ENCODE measurements around the gene PHLDB3. TPM values are rescaled to one million over a fixed set of nuclear protein-coding genes. Genes with fewer than 3 reads are reported as not detected.
A peak's percentile ranks its signal among the peaks of the same experiment; 100 is the strongest.
"Not testable (repeated sequence)": the region's sequence is repeated elsewhere in the genome, so short reads cannot be mapped to it uniquely, and the experiment has no call there.

PHLDB3 gene
- total RNA-seq, 2 donors from 2014 or later, result 22.4 to 26.1 TPM

DNA sequence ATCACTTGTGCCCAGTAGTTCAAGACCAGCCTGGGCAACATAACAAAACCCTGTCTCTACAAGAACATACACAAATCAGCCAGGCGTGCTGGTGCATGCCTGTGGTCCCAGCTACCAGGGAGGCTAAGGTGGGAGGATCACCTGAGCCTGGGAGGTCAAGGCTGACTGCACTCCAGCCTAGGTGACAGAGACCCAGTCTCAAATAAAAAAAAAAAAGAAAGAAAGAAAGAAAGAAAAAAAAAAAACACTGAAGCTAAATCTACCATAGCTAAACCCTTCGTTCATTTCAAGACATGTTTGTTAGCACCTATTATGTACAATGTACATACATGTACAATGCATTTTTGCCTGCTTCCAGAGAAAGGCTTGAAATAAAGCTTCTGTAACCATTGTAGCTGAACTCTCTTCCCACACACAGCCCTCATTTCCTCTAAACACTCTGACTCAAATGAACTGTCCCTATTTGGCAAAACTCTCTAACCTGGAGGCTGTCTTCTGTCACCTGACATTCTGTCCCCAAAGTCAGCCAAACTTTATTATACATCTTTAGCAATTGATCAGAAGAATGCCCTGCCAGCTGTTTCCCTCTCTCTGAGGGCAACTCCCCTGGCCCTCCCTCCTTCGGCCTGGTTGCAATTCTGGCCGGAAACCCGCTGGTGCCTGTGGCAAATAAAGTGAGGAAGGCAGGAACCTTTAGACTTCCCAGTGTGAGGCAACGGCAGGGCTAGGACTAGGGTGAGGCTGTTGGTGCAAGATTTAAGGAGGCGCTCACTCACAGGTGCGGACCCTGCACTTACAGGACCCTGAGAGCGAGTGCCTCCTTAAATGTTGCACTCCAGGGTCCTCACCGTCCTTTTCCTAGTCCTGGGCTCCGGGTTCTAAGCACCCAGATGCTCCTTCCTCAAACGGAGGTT, 20.6 kb upstream of the PHLDB3 start:
- H3K4me3 Mint-ChIP-seq, result peak overlapping the region; percentile 89 to 95
- peak overlapping the region; percentile 99 for H3K27ac Mint-ChIP-seq
- ATAC-seq (replicated peaks in 1 of 2) (peak; percentile 57 to 64), DNase-seq (peak; percentile 40 to 44)
- peaks cover 36% of the 10 kb centered on the region for H3K4me1 Mint-ChIP-seq (ENCODE audit: low read depth)
- H3K27me3 Mint-ChIP-seq (ENCODE audit: low read depth), result no peaks in the 10 kb centered on the region
- H3K36me3 Mint-ChIP-seq (ENCODE audit: insufficient read depth in 2 of 2), result peaks cover 0 to 12% of the 10 kb centered on the region in 2 donors
- H3K9me3 Mint-ChIP-seq, result no peaks in the 10 kb centered on the region

DNA sequence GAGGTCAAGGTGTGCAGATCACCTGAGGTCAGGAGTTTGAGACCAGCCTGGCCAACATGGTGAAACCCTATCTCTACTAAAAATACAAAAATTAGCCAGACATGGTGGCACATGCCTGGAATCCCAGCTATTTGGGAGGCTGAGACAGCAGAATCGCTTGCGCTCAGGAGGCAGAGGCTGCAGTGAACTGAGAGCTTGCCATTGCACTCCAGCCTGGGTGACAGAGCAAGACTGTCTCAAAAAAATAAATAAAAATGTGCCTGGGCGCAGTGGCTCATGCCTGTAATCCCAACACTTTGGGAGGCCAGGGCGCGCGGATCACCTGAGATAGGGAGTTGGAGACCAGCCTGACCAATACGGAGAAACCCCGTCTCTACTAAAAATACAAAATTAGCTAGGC, 19.1 kb upstream of the PHLDB3 start:
- ATAC-seq (replicated peaks in 1 of 2); H3K9me3 Mint-ChIP-seq: not testable (repeated sequence)
- H3K4me1 Mint-ChIP-seq (ENCODE audit: low read depth), result peaks cover 46% of the 10 kb centered on the region

GRCh38 chr19:43522929-43523328, 18.4 kb upstream of the PHLDB3 start:
- Mint-ChIP-seq H3K27me3 (ENCODE audit: low read depth) (no peaks in the 10 kb centered on the region), H3K27ac (peak overlapping the region; percentile 86), H3K9me3 (no peaks in the 10 kb centered on the region), H3K4me3 (no peak overlapping the region), H3K4me1 (ENCODE audit: low read depth) (peaks cover 46% of the 10 kb centered on the region), H3K36me3 (ENCODE audit: insufficient read depth in 2 of 2) (peaks cover 5 to 10% of the 10 kb centered on the region in 2 donors)
- DNase-seq (no peak), ATAC-seq (replicated peaks in 1 of 2) (no peak)

More for the DNA sequence above, 19.1 kb upstream of the PHLDB3 start:
- not testable (repeated sequence) for H3K27me3 Mint-ChIP-seq (ENCODE audit: low read depth); DNase-seq; H3K4me3 Mint-ChIP-seq; H3K27ac Mint-ChIP-seq
- H3K36me3 Mint-ChIP-seq (ENCODE audit: insufficient read depth in 2 of 2), result peaks cover 3 to 12% of the 10 kb centered on the region in 2 donors

DNA sequence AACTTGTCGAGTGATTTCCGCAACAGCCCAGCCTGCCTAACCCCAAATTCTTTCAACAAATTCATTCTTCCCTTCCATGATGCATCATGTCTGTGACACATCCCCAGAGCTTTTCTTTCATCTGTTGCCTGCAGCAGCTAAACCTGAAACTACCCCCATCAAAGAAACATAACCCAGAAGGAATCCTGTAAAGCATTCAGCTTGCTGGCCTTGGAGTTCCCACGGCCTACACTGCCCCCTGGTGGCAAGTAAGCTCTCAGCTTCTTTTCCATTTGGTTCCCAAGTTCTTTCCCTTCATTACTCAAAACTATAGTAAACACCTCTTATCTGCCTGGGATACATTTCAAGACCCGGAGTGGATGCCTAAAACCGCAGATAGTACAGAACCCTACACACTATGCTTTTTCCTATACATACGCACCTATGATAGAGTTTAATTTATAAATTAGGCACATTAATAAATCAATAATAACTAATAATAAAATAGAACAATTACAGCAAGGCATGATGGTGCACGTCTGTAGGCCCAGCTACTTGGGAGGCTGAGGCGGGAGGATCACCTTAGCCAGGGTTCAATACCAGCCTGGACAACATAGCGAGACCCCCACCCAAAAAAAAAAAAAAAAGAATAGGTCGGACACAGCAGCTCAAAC, 15.0 kb upstream of the PHLDB3 start:
- Mint-ChIP-seq H3K4me3 (peak overlapping the region; percentile 1 to 6), H3K27ac (no peak overlapping the region), H3K4me1 (ENCODE audit: low read depth) (peaks cover 29% of the 10 kb centered on the region), H3K36me3 (ENCODE audit: insufficient read depth in 2 of 2) (peaks cover 4 to 7% of the 10 kb centered on the region in 2 donors), H3K9me3 (no peaks in the 10 kb centered on the region), H3K27me3 (ENCODE audit: low read depth) (no peaks in the 10 kb centered on the region)
- DNase-seq, result peak; percentile 78 to 85
- peak; percentile 98 to 99 for ATAC-seq (replicated peaks in 1 of 2)

- peaks cover 24% of the 10 kb centered on the region for H3K4me1 Mint-ChIP-seq (ENCODE audit: low read depth)
- H3K9me3 Mint-ChIP-seq, result no peaks in the 10 kb centered on the region
- peaks cover 2 to 7% of the 10 kb centered on the region in 2 donors for H3K36me3 Mint-ChIP-seq (ENCODE audit: insufficient read depth in 2 of 2)
- ATAC-seq (replicated peaks in 1 of 2), result no peak
- no peaks in the 10 kb centered on the region for H3K27me3 Mint-ChIP-seq (ENCODE audit: low read depth)
- no peak overlapping the region for H3K27ac Mint-ChIP-seq
- DNase-seq, result no peak
- H3K4me3 Mint-ChIP-seq, result peak overlapping the region in 1 of 2 donors; percentile 32
Measured at GRCh38 chr19:43518051-43518450, 13.5 kb upstream of the PHLDB3 start.

- H3K27ac Mint-ChIP-seq; H3K27me3 Mint-ChIP-seq (ENCODE audit: low read depth); H3K4me3 Mint-ChIP-seq; H3K9me3 Mint-ChIP-seq; H3K4me1 Mint-ChIP-seq (ENCODE audit: low read depth); ATAC-seq (replicated peaks in 1 of 2); DNase-seq: not testable (repeated sequence)
- H3K36me3 Mint-ChIP-seq (ENCODE audit: insufficient read depth in 2 of 2), result peaks cover 1 to 10% of the 10 kb centered on the region in 2 donors
Measured at GRCh38 chr19:43512399-43512798, 7.9 kb upstream of the PHLDB3 start.

DNA sequence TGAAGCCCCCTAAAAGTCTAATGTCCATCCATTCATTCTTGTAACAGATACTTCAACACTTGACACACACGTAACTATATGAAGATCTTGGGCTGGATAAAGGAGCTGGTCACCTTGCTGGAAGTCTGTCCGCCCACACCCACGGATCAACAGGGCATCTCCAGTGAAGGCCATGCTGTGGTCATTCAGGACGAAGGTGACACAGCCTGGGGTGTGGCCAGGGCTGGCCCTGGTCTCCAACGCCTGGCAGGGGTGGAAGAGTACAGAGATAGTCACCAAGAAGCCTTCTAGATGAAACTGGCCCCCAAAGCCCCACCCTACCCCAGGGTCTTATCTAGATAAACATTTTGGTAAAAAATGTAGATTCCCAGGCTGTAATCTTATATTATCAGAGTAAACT, 6.8 kb upstream of the PHLDB3 start:
- Mint-ChIP-seq H3K36me3 (ENCODE audit: insufficient read depth in 2 of 2) (peaks cover 1 to 10% of the 10 kb centered on the region in 2 donors), H3K9me3 (no peaks in the 10 kb centered on the region), H3K4me3 (no peak overlapping the region), H3K27me3 (ENCODE audit: low read depth) (no peaks in the 10 kb centered on the region), H3K27ac (no peak overlapping the region), H3K4me1 (ENCODE audit: low read depth) (no peaks in the 10 kb centered on the region)
- DNase-seq (no peak), ATAC-seq (replicated peaks in 1 of 2) (no peak)

- DNase-seq (no peak), ATAC-seq (replicated peaks in 1 of 2) (no peak)
- no peak overlapping the region for H3K27ac Mint-ChIP-seq
- no peaks in the 10 kb centered on the region for H3K4me1 Mint-ChIP-seq (ENCODE audit: low read depth)
- no peaks in the 10 kb centered on the region for H3K9me3 Mint-ChIP-seq
- peaks cover 1 to 14% of the 10 kb centered on the region in 2 donors for H3K36me3 Mint-ChIP-seq (ENCODE audit: insufficient read depth in 2 of 2)
- no peaks in the 10 kb centered on the region for H3K27me3 Mint-ChIP-seq (ENCODE audit: low read depth)
- H3K4me3 Mint-ChIP-seq, result no peak overlapping the region
Measured at GRCh38 chr19:43510713-43511112, 6.2 kb upstream of the PHLDB3 start.

GRCh38 chr19:43507880-43508279, 3.3 kb upstream of the PHLDB3 start:
- peaks cover 10% of the 10 kb centered on the region for H3K4me1 Mint-ChIP-seq (ENCODE audit: low read depth)
- DNase-seq, result no peak
- H3K27ac Mint-ChIP-seq, result no peak overlapping the region
- ATAC-seq (replicated peaks in 1 of 2), result no peak
- H3K36me3 Mint-ChIP-seq (ENCODE audit: insufficient read depth in 2 of 2), result peaks cover 3 to 15% of the 10 kb centered on the region in 2 donors
- no peaks in the 10 kb centered on the region for H3K27me3 Mint-ChIP-seq (ENCODE audit: low read depth)
- H3K9me3 Mint-ChIP-seq, result no peaks in the 10 kb centered on the region
- H3K4me3 Mint-ChIP-seq, result no peak overlapping the region

DNA sequence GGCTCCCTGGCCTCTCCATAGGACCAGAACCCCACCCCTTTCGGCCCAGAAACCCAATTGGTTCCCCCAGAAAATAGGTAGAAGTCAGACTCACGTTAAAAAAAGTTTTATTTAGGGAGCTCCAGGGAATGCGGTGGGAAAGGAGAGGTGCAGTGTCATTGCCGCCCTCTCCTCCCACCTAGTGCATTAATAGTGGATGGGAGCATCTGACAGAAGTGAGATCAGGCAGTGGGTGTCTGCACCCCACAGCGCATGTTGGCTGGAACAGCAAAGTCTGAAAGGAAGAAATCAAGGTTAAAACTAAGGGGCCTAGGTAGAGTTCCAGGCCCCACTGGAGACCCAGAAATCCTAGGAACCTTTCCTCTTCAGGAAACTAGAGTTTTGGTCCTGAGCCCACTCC, 2.1 kb upstream of the PHLDB3 start:
- H3K27ac Mint-ChIP-seq, result no peak overlapping the region
- no peak for ATAC-seq (replicated peaks in 1 of 2)
- no peaks in the 10 kb centered on the region for H3K9me3 Mint-ChIP-seq
- H3K27me3 Mint-ChIP-seq (ENCODE audit: low read depth), result no peaks in the 10 kb centered on the region
- H3K4me3 Mint-ChIP-seq, result no peak overlapping the region
- peaks cover 3 to 16% of the 10 kb centered on the region in 2 donors for H3K36me3 Mint-ChIP-seq (ENCODE audit: insufficient read depth in 2 of 2)
- no peak for DNase-seq
- peaks cover 19% of the 10 kb centered on the region for H3K4me1 Mint-ChIP-seq (ENCODE audit: low read depth)

DNA sequence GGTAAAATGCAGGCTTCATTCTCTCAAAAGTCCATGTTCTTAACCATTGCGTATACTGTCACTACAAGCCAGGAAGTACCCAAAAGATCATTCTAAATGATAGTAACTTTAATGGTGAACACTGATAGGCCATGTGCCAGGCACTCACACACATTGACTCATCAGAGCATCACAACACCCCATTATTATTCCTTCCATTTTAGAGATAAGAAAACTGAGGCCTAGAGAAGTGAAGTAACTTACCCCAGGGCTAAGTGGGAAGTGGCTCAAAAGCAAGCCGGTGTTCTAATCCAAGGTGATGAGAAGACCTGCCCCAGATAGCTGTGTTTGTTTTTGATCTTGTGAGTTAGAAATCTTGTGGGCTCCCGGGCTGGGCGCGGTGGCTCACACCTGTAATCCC, 1.4 kb upstream of the PHLDB3 start:
- no peak for DNase-seq

GRCh38 chr19:43505186-43505456, 575 bp upstream of the PHLDB3 start:
- H3K4me1 Mint-ChIP-seq (ENCODE audit: low read depth), result peaks cover 19% of the 10 kb centered on the region
- no peaks in the 10 kb centered on the region for H3K27me3 Mint-ChIP-seq (ENCODE audit: low read depth)
- H3K27ac Mint-ChIP-seq, result peak overlapping the region; percentile 12
- H3K36me3 Mint-ChIP-seq (ENCODE audit: insufficient read depth in 2 of 2), result peaks cover 3 to 15% of the 10 kb centered on the region in 2 donors
- DNase-seq, result no peak
- no peak for ATAC-seq (replicated peaks in 1 of 2)
- no peaks in the 10 kb centered on the region for H3K9me3 Mint-ChIP-seq
- H3K4me3 Mint-ChIP-seq, result peak overlapping the region in 1 of 2 donors; percentile 86

More for the DNA sequence above, 1.4 kb upstream of the PHLDB3 start:
- Mint-ChIP-seq H3K27me3 (ENCODE audit: low read depth) (no peaks in the 10 kb centered on the region), H3K36me3 (ENCODE audit: insufficient read depth in 2 of 2) (peaks cover 3 to 15% of the 10 kb centered on the region in 2 donors), H3K9me3 (no peaks in the 10 kb centered on the region), H3K27ac (no peak overlapping the region), H3K4me3 (peak overlapping the region in 1 of 2 donors; percentile 25), H3K4me1 (ENCODE audit: low read depth) (peaks cover 19% of the 10 kb centered on the region)
- ATAC-seq (replicated peaks in 1 of 2), result no peak

Data from activated T-cell treated with anti-CD3 and anti-CD28 coated beads, Interleukin-2, amount 50 U/mL, for 72 hours (primary cell).